ENCODE measurements around the gene AOAH. TPM values are rescaled to one million over a fixed set of nuclear protein-coding genes. Genes with fewer than 3 reads are reported as not detected.

AOAH gene
- total RNA-seq, 1 experiment from 2014 or later, result not detected

- Histone ChIP-seq H3K9me3 (ENCODE audit: low read depth, low read length, poor library complexity, severe bottlenecking) (no peaks in the 10 kb centered on the region), H3K27ac (ENCODE audit: low read depth, low read length, poor library complexity, severe bottlenecking) (no peak overlapping the region), H3K4me3 (ENCODE audit: low read depth, low read length, poor library complexity, severe bottlenecking) (no peak overlapping the region), H3K4me1 (ENCODE audit: insufficient read depth, low read length, poor library complexity, severe bottlenecking) (no peaks in the 10 kb centered on the region), H3K27me3 (replicated peaks; ENCODE audit: insufficient read depth, low read depth, low read length, poor library complexity) (no peaks in the 10 kb centered on the region), H3K36me3 (ENCODE audit: insufficient read depth, low read length, poor library complexity, severe bottlenecking) (no peaks in the 10 kb centered on the region)
- no TSS peak for BruUV-seq (replicated peaks)
- intact Hi-C loops (cut with micrococcal nuclease; ENCODE audit: unreplicated experiment), result no loop called here
- ChIA-PET POLR2A (ENCODE audit: low non-redundant PET) (no interaction called here), CTCF (no interaction called here)
- TF ChIP-seq CTCF (conservative IDR thresholded peaks at IDR 0.05; ENCODE audit: low read depth, low read length) (no peak), EZH2 (IDR thresholded peaks at IDR 0.05; ENCODE audit: borderline replicate concordance, low read depth, low read length, poor library complexity, severe bottlenecking) (no peak)
- no peak for DNase-seq (ENCODE audit: low spot score)
Measured at GRCh38 chr7:36659172-36659516, 65.2 kb downstream of the AOAH start.

GRCh38 chr7:36658335-36659171 is 65.7 kb downstream of the AOAH start:
- ChIA-PET CTCF (no interaction called here), POLR2A (ENCODE audit: low non-redundant PET) (no interaction called here)
- H3K9me3 ChIP-seq (ENCODE audit: low read depth, low read length, poor library complexity, severe bottlenecking), result no peaks in the 10 kb centered on the region
- DNase-seq (ENCODE audit: low spot score), result no peak
- no peaks in the 10 kb centered on the region for H3K4me1 ChIP-seq (ENCODE audit: insufficient read depth, low read length, poor library complexity, severe bottlenecking)
- TF ChIP-seq CTCF (conservative IDR thresholded peaks at IDR 0.05; ENCODE audit: low read depth, low read length) (no peak), EZH2 (IDR thresholded peaks at IDR 0.05; ENCODE audit: borderline replicate concordance, low read depth, low read length, poor library complexity, severe bottlenecking) (no peak)
- no peak overlapping the region for H3K27ac ChIP-seq (ENCODE audit: low read depth, low read length, poor library complexity, severe bottlenecking)
- BruUV-seq (replicated peaks), result no TSS peak
- H3K36me3 ChIP-seq (ENCODE audit: insufficient read depth, low read length, poor library complexity, severe bottlenecking), result no peaks in the 10 kb centered on the region
- H3K27me3 ChIP-seq (replicated peaks; ENCODE audit: insufficient read depth, low read depth, low read length, poor library complexity), result no peaks in the 10 kb centered on the region
- intact Hi-C loops (cut with micrococcal nuclease; ENCODE audit: unreplicated experiment), result no loop called here
- no peak overlapping the region for H3K4me3 ChIP-seq (ENCODE audit: low read depth, low read length, poor library complexity, severe bottlenecking)

GRCh38 chr7:36657036-36657660 is 67.1 kb downstream of the AOAH start:
- no peak overlapping the region for H3K27ac ChIP-seq (ENCODE audit: low read depth, low read length, poor library complexity, severe bottlenecking)
- intact Hi-C loops (cut with micrococcal nuclease; ENCODE audit: unreplicated experiment), result no loop called here

More at GRCh38 chr7:36657036-36657660, 67.1 kb downstream of the AOAH start:
- POLR2A ChIA-PET (ENCODE audit: low non-redundant PET), result no interaction called here
- no peak for TF ChIP-seq CTCF (conservative IDR thresholded peaks at IDR 0.05; ENCODE audit: low read depth, low read length)
- no peak for TF ChIP-seq EZH2 (IDR thresholded peaks at IDR 0.05; ENCODE audit: borderline replicate concordance, low read depth, low read length, poor library complexity, severe bottlenecking)
- no TSS peak for BruUV-seq (replicated peaks)
- no peaks in the 10 kb centered on the region for H3K27me3 ChIP-seq (replicated peaks; ENCODE audit: insufficient read depth, low read depth, low read length, poor library complexity)
- H3K4me3 ChIP-seq (ENCODE audit: low read depth, low read length, poor library complexity, severe bottlenecking), result no peak overlapping the region
- H3K9me3 ChIP-seq (ENCODE audit: low read depth, low read length, poor library complexity, severe bottlenecking), result no peaks in the 10 kb centered on the region
- no peaks in the 10 kb centered on the region for H3K36me3 ChIP-seq (ENCODE audit: insufficient read depth, low read length, poor library complexity, severe bottlenecking)
- CTCF ChIA-PET, result no interaction called here
- no peak for DNase-seq (ENCODE audit: low spot score)
- H3K4me1 ChIP-seq (ENCODE audit: insufficient read depth, low read length, poor library complexity, severe bottlenecking), result no peaks in the 10 kb centered on the region
